ENCODE data around the gene KRT39. TPM values are rescaled to one million over a fixed set of nuclear protein-coding genes. Genes with fewer than 3 reads are reported as not detected.

Gene KRT39
- polyA plus RNA-seq (2013, experiment 1 of 2): not detected
- polyA plus RNA-seq (2013, experiment 2 of 2): not detected

DNA sequence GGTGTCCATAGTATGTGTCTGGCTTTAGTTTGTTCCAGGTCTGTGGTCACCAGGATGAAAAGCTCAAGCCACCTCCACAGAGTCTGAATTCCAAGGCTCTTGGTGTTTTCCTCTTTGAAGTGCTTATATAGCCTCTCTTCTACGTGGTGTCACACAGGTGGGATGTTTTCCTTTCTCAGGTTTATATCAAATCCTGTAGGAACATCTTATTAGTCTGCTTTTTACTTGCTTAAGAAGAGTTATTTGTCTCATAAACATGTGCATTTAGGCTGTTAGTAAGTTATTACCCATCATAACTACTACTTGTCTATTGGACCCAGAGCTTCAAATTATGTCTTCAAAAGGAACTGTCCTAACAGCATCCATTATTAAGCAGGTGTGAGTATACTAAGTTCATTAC, at the start of gene KRT39:
KRT39 (minus strand) TSS at position 101 of the 400 bp plus-strand sequence; CDS start at position 9, 92 bp downstream.
- Histone ChIP-seq H2BK120ac (ENCODE audit: low read depth, low read length) (no peak within 1 kb of the TSS), H3K4ac (ENCODE audit: low read depth, low read length) (no peak within 1 kb of the TSS), H4K5ac (ENCODE audit: low read length) (no peak within 1 kb of the TSS), H3K4me3 (ENCODE audit: low read length) (no peak within 1 kb of the TSS), H3K27ac (ENCODE audit: low read depth, low read length) (no peak within 1 kb of the TSS), H3K79me1 (ENCODE audit: low read length) (no peaks in the 10 kb centered on the region), H2BK15ac (replicated peaks; ENCODE audit: low read depth) (no peak within 1 kb of the TSS), H3K4me2 (ENCODE audit: low read length) (no peak within 1 kb of the TSS), H3K23ac (ENCODE audit: low read length) (no peak within 1 kb of the TSS), H3K4me1 (ENCODE audit: control insufficient read depth, low read depth, low read length) (no peaks in the 10 kb centered on the region), H2AK5ac (ENCODE audit: low read length) (no peak within 1 kb of the TSS), H3K27me3 (ENCODE audit: insufficient read depth, low read length, poor library complexity) (no peaks in the 10 kb centered on the region), H3K9ac (ENCODE audit: low read length) (no peak within 1 kb of the TSS), H3K79me2 (ENCODE audit: control insufficient read depth, insufficient read depth, low read length) (no peaks in the 10 kb centered on the region), H3K18ac (ENCODE audit: low read length) (no peak within 1 kb of the TSS), H4K8ac (ENCODE audit: low read depth, low read length) (no peak within 1 kb of the TSS), H2BK5ac (ENCODE audit: low read length) (no peak within 1 kb of the TSS), H3K36me3 (ENCODE audit: control insufficient read depth, insufficient read depth, low read length) (no peaks in the 10 kb centered on the region), H3K56ac (ENCODE audit: low read length) (no peak within 1 kb of the TSS)
- no CpG with 5 or more reads among the region's 1 CpG for WGBS (ENCODE audit: extremely low coverage, insufficient coverage, low lambda C conversion rate)
- DNase-seq: no peak

DNA sequence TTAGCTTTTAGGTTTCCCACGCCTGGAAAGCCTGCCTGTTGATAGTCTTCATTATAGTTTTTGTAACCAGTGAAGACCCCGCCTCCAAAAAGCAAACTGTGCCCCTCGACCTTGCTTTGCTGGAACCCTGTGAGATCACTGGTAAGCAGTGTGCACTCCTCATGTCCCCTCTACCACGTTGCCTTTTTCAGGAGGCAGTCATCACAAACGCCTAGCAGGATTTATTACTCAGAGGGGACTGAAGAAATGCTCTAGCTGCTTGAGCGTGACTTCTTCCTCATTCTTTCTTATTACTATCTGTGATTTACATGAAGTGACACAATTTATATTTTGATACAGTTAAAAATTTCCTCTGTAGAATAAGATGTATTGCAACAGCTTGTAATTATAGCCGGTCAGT, 48.7 kb upstream of the KRT39 start:
- Histone ChIP-seq H3K27ac (ENCODE audit: low read depth, low read length) (no peak overlapping the region), H2BK120ac (ENCODE audit: low read depth, low read length) (no peak overlapping the region), H4K5ac (ENCODE audit: low read length) (no peak overlapping the region), H3K56ac (ENCODE audit: low read length) (no peak overlapping the region), H2BK5ac (ENCODE audit: low read length) (no peak overlapping the region), H3K79me1 (ENCODE audit: low read length) (no peaks in the 10 kb centered on the region), H3K4me2 (ENCODE audit: low read length) (no peak overlapping the region), H3K4me1 (ENCODE audit: control insufficient read depth, low read depth, low read length) (no peaks in the 10 kb centered on the region), H3K36me3 (ENCODE audit: control insufficient read depth, insufficient read depth, low read length) (no peaks in the 10 kb centered on the region), H4K8ac (ENCODE audit: low read depth, low read length) (no peak overlapping the region), H3K23ac (ENCODE audit: low read length) (no peak overlapping the region), H3K9ac (ENCODE audit: low read length) (no peak overlapping the region), H3K79me2 (ENCODE audit: control insufficient read depth, insufficient read depth, low read length) (no peaks in the 10 kb centered on the region), H3K4ac (ENCODE audit: low read depth, low read length) (no peak overlapping the region), H3K27me3 (ENCODE audit: insufficient read depth, low read length, poor library complexity) (no peaks in the 10 kb centered on the region), H2BK15ac (replicated peaks; ENCODE audit: low read depth) (no peak overlapping the region), H2AK5ac (ENCODE audit: low read length) (no peak overlapping the region), H3K18ac (ENCODE audit: low read length) (no peak overlapping the region), H3K4me3 (ENCODE audit: low read length) (no peak overlapping the region)
- no CpG with 5 or more reads among the region's 7 CpGs for WGBS (ENCODE audit: extremely low coverage, insufficient coverage, low lambda C conversion rate)
- DNase-seq: no peak

DNA sequence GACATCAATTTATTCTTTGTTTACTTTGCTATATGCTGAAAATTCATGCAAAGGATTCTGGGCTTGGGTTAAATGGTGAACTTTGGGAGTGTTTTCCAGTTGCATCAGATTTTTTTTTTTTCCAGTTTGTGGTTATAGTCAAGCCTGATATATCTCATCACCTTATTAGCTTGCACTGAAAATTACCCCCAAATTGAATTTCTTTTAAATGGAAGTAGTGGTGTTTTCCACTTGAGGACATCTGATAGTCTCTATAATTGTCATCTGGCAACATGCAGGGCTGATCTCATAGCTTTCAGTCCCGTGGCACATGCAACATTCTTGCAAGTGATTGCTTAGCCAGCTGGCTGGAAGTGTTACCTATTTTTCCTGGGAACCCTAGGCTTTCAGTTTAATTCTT, 46.9 kb upstream of the KRT39 start:
- H4K8ac ChIP-seq (ENCODE audit: low read depth, low read length): no peak overlapping the region
- H3K79me1 ChIP-seq (ENCODE audit: low read length): no peaks in the 10 kb centered on the region

DNA sequence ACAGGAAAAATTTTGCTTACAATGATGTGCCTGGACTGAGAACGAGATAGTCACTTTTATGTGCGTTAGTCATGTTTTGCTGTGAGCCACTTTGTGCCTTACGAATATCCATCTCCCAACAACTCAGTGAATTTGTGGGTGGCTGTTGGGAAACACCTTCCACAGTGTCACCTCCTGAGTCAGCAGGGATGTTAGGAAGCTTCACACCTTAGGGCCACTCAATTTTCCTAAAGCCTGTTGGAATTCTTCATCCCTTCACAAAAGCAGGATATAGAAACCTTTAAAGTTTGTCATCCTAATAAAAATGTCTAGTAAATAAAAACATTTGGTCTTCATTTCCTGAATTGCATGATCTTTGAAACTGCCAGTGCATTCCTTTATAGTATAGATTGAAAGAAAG, 46.4 kb upstream of the KRT39 start:
- Histone ChIP-seq H3K4me1 (ENCODE audit: control insufficient read depth, low read depth, low read length) (no peaks in the 10 kb centered on the region), H3K4ac (ENCODE audit: low read depth, low read length) (no peak overlapping the region), H2AK5ac (ENCODE audit: low read length) (no peak overlapping the region), H3K79me2 (ENCODE audit: control insufficient read depth, insufficient read depth, low read length) (no peaks in the 10 kb centered on the region), H3K27me3 (ENCODE audit: insufficient read depth, low read length, poor library complexity) (no peaks in the 10 kb centered on the region), H4K5ac (ENCODE audit: low read length) (no peak overlapping the region), H3K27ac (ENCODE audit: low read depth, low read length) (no peak overlapping the region), H3K18ac (ENCODE audit: low read length) (no peak overlapping the region), H3K4me3 (ENCODE audit: low read length) (no peak overlapping the region), H3K56ac (ENCODE audit: low read length) (no peak overlapping the region), H2BK120ac (ENCODE audit: low read depth, low read length) (no peak overlapping the region), H2BK5ac (ENCODE audit: low read length) (no peak overlapping the region), H3K79me1 (ENCODE audit: low read length) (no peaks in the 10 kb centered on the region), H2BK15ac (replicated peaks; ENCODE audit: low read depth) (no peak overlapping the region), H4K8ac (ENCODE audit: low read depth, low read length) (no peak overlapping the region), H3K4me2 (ENCODE audit: low read length) (no peak overlapping the region), H3K23ac (ENCODE audit: low read length) (no peak overlapping the region), H3K9ac (ENCODE audit: low read length) (no peak overlapping the region), H3K36me3 (ENCODE audit: control insufficient read depth, insufficient read depth, low read length) (no peaks in the 10 kb centered on the region)
- WGBS (ENCODE audit: extremely low coverage, insufficient coverage, low lambda C conversion rate): no CpG with 5 or more reads among the region's 3 CpGs
- DNase-seq: peak; percentile 7

More for the DNA sequence above, 46.9 kb upstream of the KRT39 start:
- Histone ChIP-seq H3K9ac (ENCODE audit: low read length) (no peak overlapping the region), H3K36me3 (ENCODE audit: control insufficient read depth, insufficient read depth, low read length) (no peaks in the 10 kb centered on the region), H3K56ac (ENCODE audit: low read length) (no peak overlapping the region), H2AK5ac (ENCODE audit: low read length) (no peak overlapping the region), H3K4ac (ENCODE audit: low read depth, low read length) (no peak overlapping the region), H3K4me2 (ENCODE audit: low read length) (no peak overlapping the region), H2BK5ac (ENCODE audit: low read length) (no peak overlapping the region), H3K27me3 (ENCODE audit: insufficient read depth, low read length, poor library complexity) (no peaks in the 10 kb centered on the region), H3K4me3 (ENCODE audit: low read length) (no peak overlapping the region), H2BK15ac (replicated peaks; ENCODE audit: low read depth) (no peak overlapping the region), H3K79me2 (ENCODE audit: control insufficient read depth, insufficient read depth, low read length) (no peaks in the 10 kb centered on the region), H4K5ac (ENCODE audit: low read length) (no peak overlapping the region), H3K23ac (ENCODE audit: low read length) (no peak overlapping the region), H3K27ac (ENCODE audit: low read depth, low read length) (no peak overlapping the region), H2BK120ac (ENCODE audit: low read depth, low read length) (no peak overlapping the region), H3K4me1 (ENCODE audit: control insufficient read depth, low read depth, low read length) (no peaks in the 10 kb centered on the region), H3K18ac (ENCODE audit: low read length) (no peak overlapping the region)
- WGBS (ENCODE audit: extremely low coverage, insufficient coverage, low lambda C conversion rate): no CpG with 5 or more reads among the region's 1 CpG
- DNase-seq: peak; percentile 31

DNA sequence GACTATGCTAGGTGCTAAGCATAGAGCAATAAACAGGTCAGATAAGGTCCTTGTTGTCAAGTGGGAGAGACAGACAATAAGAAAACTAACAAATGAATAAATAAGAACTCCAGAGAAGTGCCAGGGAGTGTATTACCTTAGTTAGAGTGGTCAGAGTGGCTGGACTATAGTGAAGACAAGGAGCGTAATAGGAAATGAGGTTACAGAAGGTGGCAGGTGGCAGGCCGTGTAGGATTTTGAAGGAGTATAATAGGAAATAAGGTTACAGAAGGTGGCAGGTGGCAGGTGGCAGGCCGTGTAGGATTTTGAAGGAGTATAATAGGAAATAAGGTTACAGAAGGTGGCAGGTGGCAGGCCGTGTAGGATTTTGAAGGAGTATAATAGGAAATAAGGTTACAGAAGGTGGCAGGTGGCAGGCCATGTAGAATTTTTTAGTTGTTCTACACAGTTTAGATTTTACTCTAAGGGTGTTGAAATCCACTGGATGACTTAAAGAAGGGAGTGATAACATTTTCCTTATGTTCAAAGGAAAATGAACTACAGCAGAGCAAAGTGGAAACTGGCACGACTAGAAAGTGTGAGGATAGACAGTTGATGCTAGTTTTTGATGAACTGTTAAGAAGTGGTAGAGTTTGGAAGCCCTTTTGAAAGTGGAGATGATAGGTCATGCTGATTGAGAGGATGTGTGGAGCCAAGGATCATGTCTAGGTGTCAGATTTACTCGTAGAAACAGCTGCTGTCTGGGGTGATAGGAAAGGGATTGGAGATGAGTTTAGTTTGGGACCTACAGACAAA, 45.8 kb upstream of the KRT39 start:
- no peak overlapping the region for H3K27ac ChIP-seq (ENCODE audit: low read depth, low read length)
- H3K4ac ChIP-seq (ENCODE audit: low read depth, low read length): no peak overlapping the region
- no peaks in the 10 kb centered on the region for H3K27me3 ChIP-seq (ENCODE audit: insufficient read depth, low read length, poor library complexity)
- no peaks in the 10 kb centered on the region for H3K36me3 ChIP-seq (ENCODE audit: control insufficient read depth, insufficient read depth, low read length)
- no peak overlapping the region for H4K8ac ChIP-seq (ENCODE audit: low read depth, low read length)
- no CpG with 5 or more reads among the region's 6 CpGs for WGBS (ENCODE audit: extremely low coverage, insufficient coverage, low lambda C conversion rate)
- H3K79me1 ChIP-seq (ENCODE audit: low read length): no peaks in the 10 kb centered on the region
- DNase-seq: no peak
- no peak overlapping the region for H2AK5ac ChIP-seq (ENCODE audit: low read length)
- no peak overlapping the region for H3K9ac ChIP-seq (ENCODE audit: low read length)
- no peak overlapping the region for H3K56ac ChIP-seq (ENCODE audit: low read length)
- H4K5ac ChIP-seq (ENCODE audit: low read length): no peak overlapping the region
- H3K23ac ChIP-seq (ENCODE audit: low read length): no peak overlapping the region
- H2BK5ac ChIP-seq (ENCODE audit: low read length): no peak overlapping the region
- H3K4me2 ChIP-seq (ENCODE audit: low read length): no peak overlapping the region
- H3K4me1 ChIP-seq (ENCODE audit: control insufficient read depth, low read depth, low read length): no peaks in the 10 kb centered on the region
- H2BK120ac ChIP-seq (ENCODE audit: low read depth, low read length): no peak overlapping the region
- no peak overlapping the region for H2BK15ac ChIP-seq (replicated peaks; ENCODE audit: low read depth)
- no peak overlapping the region for H3K18ac ChIP-seq (ENCODE audit: low read length)
- H3K79me2 ChIP-seq (ENCODE audit: control insufficient read depth, insufficient read depth, low read length): no peaks in the 10 kb centered on the region
- H3K4me3 ChIP-seq (ENCODE audit: low read length): no peak overlapping the region

DNA sequence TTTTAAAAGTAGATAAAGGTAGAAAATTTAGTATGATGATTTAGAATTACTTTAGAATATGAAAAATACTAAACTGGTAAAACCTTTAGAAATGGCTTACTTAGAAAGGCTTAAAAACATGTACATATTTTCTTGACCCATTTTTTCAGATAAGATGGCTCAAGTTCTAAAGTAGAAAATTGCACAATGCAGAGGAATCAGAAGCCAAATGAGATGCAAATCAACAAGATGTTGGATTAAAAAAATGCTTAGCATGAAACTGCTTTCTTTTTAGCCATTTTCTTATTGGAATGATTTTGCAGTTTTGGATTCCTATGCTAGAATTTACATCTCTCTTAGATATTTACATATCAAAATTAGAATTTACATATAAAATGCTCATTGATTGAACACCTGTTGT, 43.7 kb upstream of the KRT39 start:
- DNase-seq: no peak
- H4K5ac ChIP-seq (ENCODE audit: low read length): no peak overlapping the region
- no peak overlapping the region for H3K23ac ChIP-seq (ENCODE audit: low read length)
- no peak overlapping the region for H3K4ac ChIP-seq (ENCODE audit: low read depth, low read length)
- no peak overlapping the region for H3K56ac ChIP-seq (ENCODE audit: low read length)
- no peaks in the 10 kb centered on the region for H3K79me2 ChIP-seq (ENCODE audit: control insufficient read depth, insufficient read depth, low read length)
- H2BK15ac ChIP-seq (replicated peaks; ENCODE audit: low read depth): no peak overlapping the region
- no peak overlapping the region for H2BK5ac ChIP-seq (ENCODE audit: low read length)
- no peaks in the 10 kb centered on the region for H3K36me3 ChIP-seq (ENCODE audit: control insufficient read depth, insufficient read depth, low read length)
- no peaks in the 10 kb centered on the region for H3K27me3 ChIP-seq (ENCODE audit: insufficient read depth, low read length, poor library complexity)
- no peak overlapping the region for H3K18ac ChIP-seq (ENCODE audit: low read length)
- H3K4me3 ChIP-seq (ENCODE audit: low read length): no peak overlapping the region
- no peak overlapping the region for H3K9ac ChIP-seq (ENCODE audit: low read length)
- no peaks in the 10 kb centered on the region for H3K79me1 ChIP-seq (ENCODE audit: low read length)
- no peak overlapping the region for H2AK5ac ChIP-seq (ENCODE audit: low read length)
- no peak overlapping the region for H4K8ac ChIP-seq (ENCODE audit: low read depth, low read length)
- no peak overlapping the region for H3K27ac ChIP-seq (ENCODE audit: low read depth, low read length)
- no peak overlapping the region for H3K4me2 ChIP-seq (ENCODE audit: low read length)
- no peak overlapping the region for H2BK120ac ChIP-seq (ENCODE audit: low read depth, low read length)
- no peaks in the 10 kb centered on the region for H3K4me1 ChIP-seq (ENCODE audit: control insufficient read depth, low read depth, low read length)
